ENCODE results near the gene CBX8.

The CBX8 gene

GRCh38 chr17:79790805-79791734 lies 5.8 kb downstream of the CBX8 start:
- DNase-seq = no peak

GRCh38 chr17:79789943-79790804 lies 6.7 kb downstream of the CBX8 start:
- no peak for DNase-seq

GRCh38 chr17:79788989-79789942 lies 7.6 kb downstream of the CBX8 start:
- DNase-seq = no peak

- no peak for DNase-seq
Observed at GRCh38 chr17:79788455-79788854, 8.4 kb downstream of the CBX8 start.

- DNase-seq = no peak
Observed at GRCh38 chr17:79786930-79787643, 9.8 kb downstream of the CBX8 start.

- DNase-seq = no peak
Observed at GRCh38 chr17:79785900-79786810, 10.7 kb downstream of the CBX8 start.

- DNase-seq = no peak
Observed at GRCh38 chr17:79785017-79785899, 11.6 kb downstream of the CBX8 start.

- no peak for DNase-seq
Observed at GRCh38 chr17:79784353-79785016, 12.4 kb downstream of the CBX8 start.

- DNase-seq = no peak
Observed at GRCh38 chr17:79783891-79784290, 13.0 kb downstream of the CBX8 start.

GRCh38 chr17:79781736-79782575 lies 14.9 kb downstream of the CBX8 start:
- DNase-seq = no peak

- no peak for DNase-seq
Observed at GRCh38 chr17:79781012-79781650, 15.7 kb downstream of the CBX8 start.

GRCh38 chr17:79779661-79780365 lies 17.1 kb downstream of the CBX8 start:
- DNase-seq = no peak

- DNase-seq = no peak
Observed at GRCh38 chr17:79779084-79779529, 17.8 kb downstream of the CBX8 start.

GRCh38 chr17:79778504-79779083 lies 18.3 kb downstream of the CBX8 start:
- DNase-seq = no peak

- peak; percentile 83 for DNase-seq
Observed at GRCh38 chr17:79777894-79778503, 18.9 kb downstream of the CBX8 start, which contains the start of gene CBX2. TSS of gene CBX2 (plus strand) at chr17:79778148. CDS start at chr17:79778236, 88 bp downstream.

Measured in stimulated activated CD4-positive, alpha-beta T cell treated with anti-CD3 and anti-CD28 coated beads, Interleukin-4, amount 100 ng/mL, for 1 hour (primary cell).